Adrenal gland (tissue), 5 donors: ENCODE data around the gene ZNF618.

Experiments used
- POLR2A ChIP-seq, 2 donors: fragments of 450-650 bp; IDR thresholded peaks; one replicate each; pipeline ENCODE4 v1.6.1; 2017; ENCODE audit warnings: antibody characterized with exemption in 2 of 2, mild to moderate bottlenecking in 2 of 2, moderate library complexity in 1 of 2
- TF ChIP-seq, protein P1 (sequence below), 6 experiments: fragments of 450-650 bp in 4 of 6; fragments of 200-600 bp in 2 of 6; sonication (generic) in 1 of 6; IDR thresholded peaks; 1 replicate in 5 of 6; 2 replicates in 1 of 6; pipeline versions ENCODE4 v1.5.1 to v1.8.0; 2016 to 2021; ENCODE audit warnings: antibody characterized with exemption in 6 of 6, mild to moderate bottlenecking in 2 of 6, moderate library complexity in 1 of 6
- donor health status: DM: no; HTN: no; CAD: no.

- TF ChIP-seq, protein P1, sequence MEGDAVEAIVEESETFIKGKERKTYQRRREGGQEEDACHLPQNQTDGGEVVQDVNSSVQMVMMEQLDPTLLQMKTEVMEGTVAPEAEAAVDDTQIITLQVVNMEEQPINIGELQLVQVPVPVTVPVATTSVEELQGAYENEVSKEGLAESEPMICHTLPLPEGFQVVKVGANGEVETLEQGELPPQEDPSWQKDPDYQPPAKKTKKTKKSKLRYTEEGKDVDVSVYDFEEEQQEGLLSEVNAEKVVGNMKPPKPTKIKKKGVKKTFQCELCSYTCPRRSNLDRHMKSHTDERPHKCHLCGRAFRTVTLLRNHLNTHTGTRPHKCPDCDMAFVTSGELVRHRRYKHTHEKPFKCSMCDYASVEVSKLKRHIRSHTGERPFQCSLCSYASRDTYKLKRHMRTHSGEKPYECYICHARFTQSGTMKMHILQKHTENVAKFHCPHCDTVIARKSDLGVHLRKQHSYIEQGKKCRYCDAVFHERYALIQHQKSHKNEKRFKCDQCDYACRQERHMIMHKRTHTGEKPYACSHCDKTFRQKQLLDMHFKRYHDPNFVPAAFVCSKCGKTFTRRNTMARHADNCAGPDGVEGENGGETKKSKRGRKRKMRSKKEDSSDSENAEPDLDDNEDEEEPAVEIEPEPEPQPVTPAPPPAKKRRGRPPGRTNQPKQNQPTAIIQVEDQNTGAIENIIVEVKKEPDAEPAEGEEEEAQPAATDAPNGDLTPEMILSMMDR (IDR thresholded peaks at IDR 0.05) = no peak
- TF ChIP-seq POLR2A (IDR thresholded peaks at IDR 0.05) = no peak
Measured at GRCh38 chr9:113873446-113873845, 2.7 kb upstream of the ZNF618 start.
